Activated CD4-positive, alpha-beta T cell treated with anti-CD3 and anti-CD28 coated beads for 4 hours (primary cell): ENCODE measurements around the gene PRC1.

Experiments used
- DNase-seq, 2 donors: peaks; one replicate each; pipeline ENCODE4 v3.0.0-alpha.2; 2020

Gene PRC1

GRCh38 chr15:90954712-90955623, 39.4 kb downstream of the PRC1 start, which contains the start of gene RCCD1:
TSS of gene RCCD1 (plus strand) at chr15:90954884. CDS start at chr15:90956735, 1,851 bp downstream.
- DNase-seq, result peak; percentile 82 to 85

GRCh38 chr15:90953947-90954711, 40.2 kb downstream of the PRC1 start:
- DNase-seq, result no peak

GRCh38 chr15:90952901-90953677, 41.2 kb downstream of the PRC1 start:
- no peak for DNase-seq

GRCh38 chr15:90950676-90951075, 43.7 kb downstream of the PRC1 start:
- no peak for DNase-seq

- DNase-seq, result no peak
These were observed 44.2 kb downstream of the PRC1 start for GRCh38 chr15:90949979-90950675.

GRCh38 chr15:90948506-90948905, 45.8 kb downstream of the PRC1 start:
- DNase-seq, result no peak

GRCh38 chr15:90947577-90948357, 46.6 kb downstream of the PRC1 start:
- DNase-seq, result no peak

GRCh38 chr15:90946941-90947576, 47.3 kb downstream of the PRC1 start:
- DNase-seq, result no peak

GRCh38 chr15:90946538-90946937, 47.8 kb downstream of the PRC1 start:
- no peak for DNase-seq

GRCh38 chr15:90945091-90945490, 49.2 kb downstream of the PRC1 start:
- DNase-seq, result no peak

GRCh38 chr15:90942354-90943120, 51.8 kb downstream of the PRC1 start:
- DNase-seq, result no peak

- DNase-seq, result no peak
These were observed 53.3 kb downstream of the PRC1 start for GRCh38 chr15:90941038-90941437.

- DNase-seq, result no peak
These were observed 54.6 kb downstream of the PRC1 start for GRCh38 chr15:90939756-90940155.

GRCh38 chr15:90938261-90938660, 56.1 kb downstream of the PRC1 start:
- no peak for DNase-seq

- no peak for DNase-seq
These were observed 57.5 kb downstream of the PRC1 start for GRCh38 chr15:90936823-90937222.

GRCh38 chr15:90934949-90935751, 59.2 kb downstream of the PRC1 start, which contains the start of gene UNC45A:
TSS of gene UNC45A (plus strand) at chr15:90935285. CDS start at chr15:90935325, 40 bp downstream.
- peak; percentile 96 to 98 for DNase-seq

- DNase-seq, result peak; percentile 84
These were observed 59.9 kb downstream of the PRC1 start for GRCh38 chr15:90934256-90934948.

GRCh38 chr15:90933301-90933700, 61.0 kb downstream of the PRC1 start:
- no peak for DNase-seq

GRCh38 chr15:90932660-90932991, 61.7 kb downstream of the PRC1 start:
- no peak for DNase-seq
